GM19438 (cell line): ENCODE measurements around the gene COL4A1.

Experiments used
- ATAC-seq: cut with Tn5 transposase; IDR thresholded peaks from one replicate; pipeline ENCODE4 v1.9.1; 2021; ENCODE audit warnings: low read depth; ENCODE audit not compliant: unreplicated experiment

Gene COL4A1

GRCh38 chr13:110244071-110244830, 62.7 kb downstream of the COL4A1 start:
- no peak for ATAC-seq

DNA sequence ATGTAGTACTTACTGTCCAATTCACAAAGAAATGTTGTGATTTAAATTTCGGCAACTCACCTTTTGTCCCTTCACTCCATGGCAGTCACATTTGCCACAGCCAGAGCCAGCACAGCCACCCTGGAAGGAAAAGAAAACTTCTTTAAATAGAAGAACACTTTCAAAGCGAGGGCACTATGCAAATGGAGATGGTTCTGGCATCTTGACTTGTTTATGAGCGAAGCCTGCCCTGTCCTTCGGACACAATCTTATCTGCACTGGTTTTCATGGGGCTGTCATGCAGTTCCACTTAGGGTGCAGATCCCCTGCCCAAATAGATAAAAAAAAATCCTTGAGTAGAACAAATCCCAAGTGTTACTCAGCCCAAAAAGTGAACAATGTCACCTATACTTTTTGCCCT, 64.3 kb downstream of the COL4A1 start:
- ATAC-seq, result no peak

DNA sequence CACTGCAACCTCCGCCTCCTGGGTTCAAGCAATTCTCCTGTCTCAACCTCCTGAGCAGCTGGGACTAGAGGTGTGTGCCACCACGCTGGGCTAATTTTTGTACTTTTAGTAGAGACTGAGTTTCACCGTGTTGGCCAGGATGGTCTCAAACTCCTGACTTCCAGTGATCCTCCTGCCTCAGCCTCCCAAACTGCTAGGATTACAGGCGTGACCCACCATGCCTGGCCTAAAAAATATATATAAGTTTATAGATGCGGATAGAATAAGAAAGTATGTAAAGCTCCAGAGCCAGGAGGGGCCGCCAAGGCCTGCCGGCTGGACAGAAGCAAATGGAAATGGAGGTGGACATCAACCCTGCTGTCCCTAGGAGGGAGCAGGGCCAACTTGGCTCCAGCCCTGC, 66.0 kb downstream of the COL4A1 start:
- no peak for ATAC-seq

- ATAC-seq, result no peak
Measured at GRCh38 chr13:110240352-110240751, 66.6 kb downstream of the COL4A1 start.

DNA sequence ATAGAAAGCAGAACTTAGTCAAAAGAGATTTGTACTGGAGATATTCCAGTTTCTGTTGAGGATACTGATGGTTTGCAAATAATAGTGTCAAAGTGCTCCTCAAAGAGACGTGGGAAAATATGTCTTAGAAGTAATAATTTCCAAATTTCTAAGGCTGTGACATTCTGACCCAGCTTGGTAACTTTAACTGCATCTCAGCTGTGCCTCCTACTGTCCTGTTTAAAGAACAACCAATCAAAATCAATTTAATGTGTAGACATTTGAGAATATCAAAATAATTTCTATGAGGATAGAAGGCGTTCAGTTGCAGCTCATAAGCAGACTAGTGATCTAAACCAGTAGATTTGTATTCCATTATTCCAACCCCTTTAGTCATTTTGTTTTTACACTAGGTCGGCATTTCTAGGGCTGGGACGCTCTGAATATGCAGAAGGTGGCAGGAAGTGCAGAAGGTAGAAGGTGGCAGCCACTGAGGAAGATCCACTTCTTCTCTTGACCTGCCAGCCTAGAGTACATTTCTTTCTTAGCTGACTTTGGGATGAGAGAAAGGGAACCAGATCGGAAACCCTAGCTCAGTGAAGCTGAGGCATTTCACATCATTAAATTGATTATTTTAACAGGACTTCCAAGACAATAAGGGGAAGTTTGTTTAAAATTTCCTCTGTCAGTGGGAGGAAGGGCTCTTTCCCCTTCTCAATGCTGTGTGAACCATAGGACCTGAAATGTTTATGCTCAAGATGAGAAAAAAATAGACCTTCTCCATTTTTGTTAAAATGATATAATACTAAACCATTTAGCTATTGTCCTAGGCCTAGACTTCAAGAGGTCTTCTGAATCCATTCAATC, 67.5 kb downstream of the COL4A1 start:
- no peak for ATAC-seq

GRCh38 chr13:110238818-110239195, 68.2 kb downstream of the COL4A1 start:
- ATAC-seq, result no peak

GRCh38 chr13:110237875-110238817, 68.8 kb downstream of the COL4A1 start:
- no peak for ATAC-seq

DNA sequence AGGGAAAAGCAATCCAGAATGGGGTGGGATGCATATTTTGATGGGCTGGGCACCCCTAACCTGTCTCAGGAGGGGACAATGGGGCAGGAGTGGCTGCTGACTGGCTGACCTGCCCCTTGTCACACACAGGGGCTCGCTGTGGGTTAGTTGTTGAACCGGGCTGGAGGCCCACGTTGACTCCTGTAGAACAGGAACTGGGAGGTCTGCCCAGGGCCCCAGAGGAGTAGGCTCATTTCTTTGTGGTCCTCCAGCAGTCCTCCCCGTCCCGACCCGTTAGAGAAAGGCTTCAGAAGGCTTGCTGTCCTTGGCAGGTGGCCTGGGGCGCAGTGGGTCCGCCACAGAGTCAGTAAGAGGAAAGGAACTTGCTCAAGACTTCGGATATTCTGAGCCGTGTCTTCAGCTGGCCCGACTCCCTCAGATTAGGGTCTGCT, 70.1 kb downstream of the COL4A1 start:
- no peak for ATAC-seq

DNA sequence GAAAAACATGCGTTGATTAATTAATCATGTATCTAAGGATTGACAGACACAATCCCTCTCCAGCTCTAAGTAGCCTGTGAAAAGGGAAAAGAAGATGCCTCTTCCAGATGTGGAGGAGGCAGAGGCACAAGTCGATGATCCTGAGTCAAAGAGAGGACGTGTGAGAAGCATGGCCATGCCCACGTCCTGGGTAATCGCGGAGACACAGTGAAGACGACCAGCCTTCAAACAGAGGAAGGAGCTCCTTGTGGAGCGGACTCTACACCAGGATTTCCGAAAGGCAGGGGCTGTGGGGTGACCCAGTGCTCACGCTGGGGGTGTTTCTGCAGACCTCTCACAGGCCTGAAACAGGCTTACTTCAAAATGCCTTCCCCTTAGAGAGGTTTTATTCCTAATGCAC, 70.5 kb downstream of the COL4A1 start:
- ATAC-seq, result no peak

- ATAC-seq, result no peak
Measured at GRCh38 chr13:110234532-110234931, 72.4 kb downstream of the COL4A1 start.

DNA sequence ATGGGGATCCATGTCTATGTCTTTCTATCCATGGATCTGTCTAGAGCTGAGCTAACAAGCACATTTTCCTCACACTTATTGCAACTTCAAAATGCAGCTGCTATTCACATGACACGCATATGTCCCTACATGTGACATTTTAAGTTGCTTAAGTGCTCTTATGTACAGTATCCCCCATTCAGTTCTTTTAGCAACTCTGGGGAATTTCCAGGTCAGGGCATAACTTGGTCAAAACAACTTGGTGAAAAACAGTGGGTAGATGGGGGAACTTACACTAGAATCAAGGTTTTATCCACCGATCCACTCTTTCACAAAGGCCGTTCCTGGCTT, 73.0 kb downstream of the COL4A1 start:
- no peak for ATAC-seq

GRCh38 chr13:110233181-110233950, 73.6 kb downstream of the COL4A1 start:
- ATAC-seq, result no peak

DNA sequence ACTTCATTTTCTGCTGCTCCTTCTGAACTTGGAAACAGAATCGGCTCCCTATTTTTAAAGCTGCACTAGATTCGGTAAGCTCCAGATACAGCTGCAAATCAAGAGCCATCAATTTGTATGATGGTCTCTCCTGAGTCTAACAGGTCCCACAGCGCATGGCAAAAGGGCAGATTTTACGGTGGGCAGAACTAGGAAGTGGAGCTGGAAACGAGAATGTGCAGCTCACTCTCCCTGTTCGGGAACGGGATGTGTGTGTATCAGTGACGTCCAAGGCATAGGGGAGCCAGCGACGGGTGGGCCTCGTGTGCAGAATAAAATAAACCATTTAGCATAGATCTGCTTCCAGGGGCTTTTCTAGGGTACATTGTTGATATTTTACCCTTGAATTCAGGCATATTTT, 74.2 kb downstream of the COL4A1 start:
- ATAC-seq, result no peak

- no peak for ATAC-seq
Measured at GRCh38 chr13:110232142-110232541, 74.8 kb downstream of the COL4A1 start.

- ATAC-seq, result no peak
Measured at GRCh38 chr13:110231348-110232047, 75.5 kb downstream of the COL4A1 start.

DNA sequence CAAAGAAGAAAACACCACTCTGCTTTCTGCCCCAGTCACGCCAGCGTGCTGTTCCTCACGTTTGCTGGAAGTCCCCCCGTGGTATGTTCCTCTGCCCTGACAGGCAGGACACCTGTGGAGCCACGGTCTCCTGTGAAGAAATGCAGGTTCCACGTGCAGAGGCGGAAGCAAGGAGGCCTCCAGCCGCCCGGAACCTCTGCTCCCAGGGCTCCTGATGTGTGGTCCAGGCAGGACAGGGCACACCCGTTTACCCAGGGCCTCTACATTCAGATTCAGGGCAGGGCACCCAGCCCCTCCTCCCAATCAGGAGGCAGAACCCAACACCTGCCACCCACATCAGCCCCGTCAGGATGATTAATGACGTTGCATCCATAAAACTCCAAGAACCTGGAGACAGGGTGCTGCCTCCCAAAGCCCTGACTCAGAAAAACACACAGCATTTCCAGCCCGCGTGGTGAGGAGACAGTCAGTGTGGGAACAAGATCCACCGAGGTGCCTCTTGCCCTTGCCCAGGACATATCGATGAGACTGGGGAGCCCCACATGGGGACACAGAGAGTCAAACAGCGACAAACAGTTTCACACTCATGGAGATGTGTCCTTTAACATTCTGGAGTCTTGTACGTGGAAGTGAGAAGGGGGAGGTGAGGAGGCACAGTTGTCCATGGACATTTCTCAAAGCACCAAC, 76.2 kb downstream of the COL4A1 start:
- ATAC-seq, result no peak

DNA sequence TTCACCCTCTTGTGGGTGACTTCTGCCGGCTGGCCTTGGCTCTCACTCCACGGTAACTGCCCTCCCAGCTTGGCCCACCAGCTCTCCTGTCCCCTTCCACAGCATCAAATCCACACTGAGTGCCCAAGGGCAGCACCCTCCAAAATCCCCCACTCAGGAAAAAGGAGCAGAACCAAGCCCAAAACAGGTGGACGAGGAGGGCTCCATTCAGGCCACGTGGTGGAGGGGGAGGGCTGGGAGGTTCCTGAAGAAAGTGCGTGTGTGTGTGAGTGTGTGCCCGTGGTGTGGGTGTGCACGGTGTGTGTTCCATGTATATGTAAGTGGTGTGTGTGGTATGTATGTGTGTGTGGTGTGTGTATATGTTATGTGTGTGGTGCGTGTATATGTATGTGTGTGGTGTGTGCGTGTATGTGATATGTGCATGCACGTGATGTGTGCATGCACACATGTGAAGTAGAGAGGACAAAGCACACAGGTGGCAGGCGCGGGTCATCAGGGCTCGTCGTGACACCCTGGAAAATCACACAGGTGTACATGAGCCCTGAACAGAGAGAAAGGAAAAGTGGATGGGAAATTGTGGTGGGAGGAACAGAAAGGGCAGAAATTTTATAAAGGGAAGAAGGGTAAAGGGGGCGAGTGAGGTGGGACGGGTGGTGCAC, 76.9 kb downstream of the COL4A1 start:
- no peak for ATAC-seq
